COLO829 (cell line): ENCODE data around the gene CCL8.

Experiments used
- DNase-seq: peaks from one replicate; pipeline ENCODE4 v3.0.0; 2012; ENCODE audit warnings: low spot score

Gene CCL8

DNA sequence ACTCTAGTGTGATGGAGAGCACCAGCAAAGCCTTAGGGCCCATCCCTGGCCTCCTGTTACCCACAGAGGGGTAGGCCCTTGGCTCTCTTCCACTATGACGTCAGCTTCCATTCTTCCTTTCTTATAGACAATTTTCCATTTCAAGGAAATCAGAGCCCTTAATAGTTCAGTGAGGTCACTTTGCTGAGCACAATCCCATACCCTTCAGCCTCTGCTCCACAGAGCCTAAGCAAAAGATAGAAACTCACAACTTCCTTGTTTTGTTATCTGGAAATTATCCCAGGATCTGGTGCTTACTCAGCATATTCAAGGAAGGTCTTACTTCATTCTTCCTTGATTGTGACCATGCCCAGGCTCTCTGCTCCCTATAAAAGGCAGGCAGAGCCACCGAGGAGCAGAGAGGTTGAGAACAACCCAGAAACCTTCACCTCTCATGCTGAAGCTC lies at the start of gene CCL8:
CCL8 (plus strand) TSS at position 397 of the 445 bp plus-strand sequence. CDS start 67 bp downstream, outside the sequence.
- no peak for DNase-seq

DNA sequence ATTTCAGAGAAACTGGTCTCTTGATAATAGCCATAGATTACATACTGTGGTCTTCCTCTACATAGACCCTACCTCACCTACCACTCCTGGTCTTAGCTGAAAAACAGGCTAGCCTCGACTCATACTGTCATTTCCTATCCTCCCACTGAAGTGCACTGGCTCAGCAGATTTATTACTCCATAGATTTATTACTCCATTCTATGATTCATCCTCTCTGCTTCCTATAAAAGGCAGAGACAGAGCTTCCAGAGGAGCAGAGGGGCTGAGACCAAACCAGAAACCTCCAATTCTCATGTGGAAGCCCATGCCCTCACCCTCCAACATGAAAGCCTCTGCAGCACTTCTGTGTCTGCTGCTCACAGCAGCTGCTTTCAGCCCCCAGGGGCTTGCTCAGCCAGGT lies 49.3 kb upstream of the CCL8 start, which contains the start of gene CCL7:
CCL7 (plus strand) TSS at position 253 of the 400 bp plus-strand sequence; CDS start at position 323, 70 bp downstream.
- no peak for DNase-seq

DNA sequence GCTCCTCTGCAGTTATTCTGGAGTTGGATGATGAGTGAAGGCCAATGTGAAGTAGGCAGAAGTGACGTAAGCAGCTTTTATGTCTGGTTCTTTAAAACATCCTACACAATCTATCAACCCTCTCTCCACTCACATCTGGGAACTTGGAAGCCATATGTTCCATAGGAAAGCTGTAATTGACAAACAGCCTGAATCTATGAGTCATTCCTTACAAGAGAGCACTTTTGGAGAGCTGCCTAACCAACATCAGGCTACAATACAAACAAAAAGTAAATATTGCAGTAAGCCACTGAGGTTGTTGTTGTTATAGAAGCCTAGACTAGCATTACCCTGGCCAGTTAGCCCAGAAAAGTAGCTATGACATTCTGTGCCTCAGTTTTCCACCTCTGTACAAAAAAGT lies 43.4 kb upstream of the CCL8 start:
- no peak for DNase-seq

DNA sequence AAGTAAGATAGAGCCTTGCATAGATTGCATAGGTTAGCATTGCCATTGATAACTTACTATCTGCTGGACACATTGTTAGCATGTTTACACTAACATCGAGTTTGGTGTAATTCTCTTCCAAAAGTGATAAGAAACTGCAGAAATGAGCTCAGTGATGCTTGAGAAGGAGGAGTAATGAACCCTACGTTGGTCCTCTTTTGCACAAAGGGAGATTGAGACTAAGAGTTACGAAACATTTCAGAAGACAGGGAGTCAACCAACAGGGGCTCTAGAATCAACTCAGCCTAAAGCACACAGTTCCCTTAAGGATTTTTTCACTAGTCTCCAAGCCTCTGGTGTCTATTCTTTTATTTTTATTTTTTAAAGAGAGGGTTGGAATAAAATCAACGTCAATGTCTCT lies 42.4 kb upstream of the CCL8 start:
- DNase-seq: no peak

DNA sequence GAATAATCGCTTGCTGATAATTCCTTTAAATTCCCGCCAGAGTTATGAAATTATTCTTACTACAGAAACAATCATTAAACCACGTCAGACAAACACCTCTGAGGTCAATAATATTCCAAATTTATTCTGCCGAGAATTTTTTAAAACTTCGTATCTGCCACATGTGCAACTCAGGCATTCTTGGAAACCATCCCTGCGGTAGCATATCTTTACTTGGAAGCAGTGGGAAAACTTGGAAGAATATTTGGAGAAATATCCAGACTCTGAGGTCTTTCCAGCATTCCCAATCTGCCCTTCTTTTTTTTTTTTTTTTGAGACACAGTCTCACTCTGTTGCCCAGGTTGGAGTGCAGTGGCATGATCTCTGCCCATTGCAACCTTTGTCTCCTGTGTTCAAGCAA lies 35.7 kb upstream of the CCL8 start:
- DNase-seq: no peak

DNA sequence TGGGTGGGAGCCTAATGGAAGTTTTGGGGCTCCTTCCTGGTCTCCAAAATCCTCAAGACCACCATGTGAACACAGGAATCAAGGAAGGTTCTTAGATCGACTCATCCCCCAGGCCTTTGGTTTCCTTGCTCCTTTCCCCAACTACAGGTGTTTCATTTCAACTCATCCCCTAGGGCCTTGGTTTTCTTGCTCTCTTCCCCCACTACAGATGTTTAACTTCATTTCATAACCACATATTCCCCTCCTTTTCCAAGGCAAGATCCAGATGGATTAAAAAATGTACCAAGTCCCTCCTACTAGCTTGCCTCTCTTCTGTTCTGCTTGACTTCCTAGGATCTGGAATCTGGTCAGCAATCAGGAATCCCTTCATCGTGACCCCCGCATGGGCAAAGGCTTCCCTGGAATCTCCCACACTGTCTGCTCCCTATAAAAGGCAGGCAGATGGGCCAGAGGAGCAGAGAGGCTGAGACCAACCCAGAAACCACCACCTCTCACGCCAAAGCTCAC lies 33.9 kb upstream of the CCL8 start, which contains the start of gene CCL11:
CCL11 (plus strand) TSS at position 457 of the 507 bp plus-strand sequence. CDS start 67 bp downstream, outside the sequence.
- no peak for DNase-seq

DNA sequence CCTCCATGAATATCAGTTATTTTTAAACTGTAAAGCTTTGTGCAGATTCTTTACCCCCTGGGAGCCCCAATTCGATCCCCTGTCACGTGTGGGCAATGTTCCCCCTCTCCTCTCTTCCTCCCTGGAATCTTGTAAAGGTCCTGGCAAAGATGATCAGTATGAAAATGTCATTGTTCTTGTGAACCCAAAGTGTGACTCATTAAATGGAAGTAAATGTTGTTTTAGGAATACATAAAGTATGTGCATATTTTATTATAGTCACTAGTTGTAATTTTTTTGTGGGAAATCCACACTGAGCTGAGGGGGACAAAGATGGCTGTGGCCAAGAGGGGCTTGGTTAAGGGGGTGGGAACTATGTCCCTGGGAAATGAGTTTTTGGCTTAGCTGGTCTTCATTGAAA lies 31.4 kb upstream of the CCL8 start:
- no peak for DNase-seq

DNA sequence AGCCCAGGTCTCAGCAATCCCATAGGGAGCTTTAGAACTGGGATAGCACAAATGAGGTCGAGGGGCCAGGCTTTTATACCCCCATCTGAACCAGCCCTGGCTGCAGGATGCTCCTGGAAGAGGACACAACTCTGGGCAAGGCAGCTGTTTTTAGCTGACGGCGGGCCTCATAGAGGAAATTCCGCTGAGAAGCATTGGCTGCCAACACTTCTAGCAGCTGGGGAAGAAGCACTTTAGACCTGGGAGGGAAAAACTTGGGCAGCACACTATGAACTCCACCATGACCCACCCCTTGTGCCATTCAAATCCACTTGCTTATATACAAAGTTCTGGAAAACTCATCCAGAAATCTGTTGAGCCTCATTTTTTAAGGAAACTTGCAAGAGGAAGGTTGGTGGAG lies 28.6 kb upstream of the CCL8 start:
- no peak for DNase-seq

DNA sequence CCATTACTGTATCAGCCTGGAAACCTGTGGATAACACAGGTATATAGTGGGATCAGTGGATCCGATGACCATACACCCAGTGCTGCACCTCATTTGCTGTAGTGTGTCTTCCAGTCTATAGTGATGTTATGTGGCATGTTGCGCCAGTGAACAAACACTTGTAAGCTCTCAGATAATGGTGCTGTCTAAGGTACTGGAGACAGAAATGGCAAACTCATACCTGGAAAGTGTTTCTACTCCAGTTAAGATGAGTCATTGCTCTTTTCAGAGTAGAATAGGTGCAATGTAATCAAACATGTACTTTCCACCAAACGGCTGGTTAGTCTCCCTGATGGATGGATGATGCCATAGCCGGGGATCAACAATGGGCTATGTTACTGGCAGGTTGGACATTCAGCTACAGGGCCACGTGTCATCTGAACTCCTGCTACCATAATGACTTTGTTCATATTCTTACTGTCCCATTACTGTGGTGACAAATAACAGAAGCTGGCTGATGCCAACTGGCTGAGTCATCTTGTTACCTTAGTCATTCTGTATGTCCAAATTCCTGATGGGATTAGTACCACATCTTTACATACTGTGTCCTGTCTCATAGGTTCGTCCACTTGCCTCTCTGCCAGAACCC lies 27.4 kb upstream of the CCL8 start:
- no peak for DNase-seq

DNA sequence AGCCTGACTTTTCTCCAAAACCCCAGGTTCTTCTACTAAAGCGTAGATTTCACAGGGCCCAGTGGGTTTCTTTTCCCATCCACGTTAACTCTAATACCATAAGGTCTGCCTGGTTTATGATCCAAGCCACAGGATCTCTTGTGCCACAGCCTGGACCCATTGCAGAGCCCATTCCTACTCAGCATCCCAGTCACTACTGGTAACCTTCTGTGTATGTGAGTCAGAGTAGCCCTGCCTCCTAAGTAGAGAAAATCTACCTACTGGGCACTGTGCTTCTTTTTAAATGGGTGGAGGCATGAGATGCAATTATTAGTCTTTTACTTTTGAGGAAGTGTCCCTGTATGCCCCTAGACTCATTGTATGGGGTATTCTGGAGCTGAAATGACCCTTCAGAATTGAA lies 20.2 kb upstream of the CCL8 start:
- DNase-seq: no peak

DNA sequence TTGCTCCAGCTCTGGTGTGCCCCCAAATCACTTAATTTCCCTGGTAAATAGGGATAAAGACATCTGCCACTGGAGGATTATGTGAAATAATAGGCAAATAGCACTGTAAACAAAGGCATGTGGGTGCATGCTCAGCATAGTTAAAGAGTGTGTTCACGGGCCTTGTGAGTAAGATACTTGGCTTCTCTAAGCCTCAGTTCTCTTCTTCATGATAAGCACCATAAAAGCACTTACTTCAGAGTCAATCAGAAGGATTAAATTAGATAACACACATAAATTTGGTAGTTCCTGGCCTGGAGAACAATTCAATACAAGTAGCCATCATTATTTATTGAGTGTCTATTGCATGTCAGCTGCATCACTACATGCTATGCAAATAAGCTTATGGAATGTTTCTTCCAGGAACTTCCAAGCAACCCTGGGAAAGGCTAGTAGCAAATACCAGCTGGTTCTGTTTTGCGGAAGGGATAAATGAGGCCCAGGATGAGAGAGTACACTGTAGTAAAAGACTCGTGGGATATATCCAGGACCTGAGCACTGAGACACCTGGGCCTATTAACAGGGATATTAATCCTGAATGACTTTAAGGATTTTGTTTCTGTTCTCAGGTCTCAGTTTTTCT lies 19.2 kb upstream of the CCL8 start:
- DNase-seq: no peak

DNA sequence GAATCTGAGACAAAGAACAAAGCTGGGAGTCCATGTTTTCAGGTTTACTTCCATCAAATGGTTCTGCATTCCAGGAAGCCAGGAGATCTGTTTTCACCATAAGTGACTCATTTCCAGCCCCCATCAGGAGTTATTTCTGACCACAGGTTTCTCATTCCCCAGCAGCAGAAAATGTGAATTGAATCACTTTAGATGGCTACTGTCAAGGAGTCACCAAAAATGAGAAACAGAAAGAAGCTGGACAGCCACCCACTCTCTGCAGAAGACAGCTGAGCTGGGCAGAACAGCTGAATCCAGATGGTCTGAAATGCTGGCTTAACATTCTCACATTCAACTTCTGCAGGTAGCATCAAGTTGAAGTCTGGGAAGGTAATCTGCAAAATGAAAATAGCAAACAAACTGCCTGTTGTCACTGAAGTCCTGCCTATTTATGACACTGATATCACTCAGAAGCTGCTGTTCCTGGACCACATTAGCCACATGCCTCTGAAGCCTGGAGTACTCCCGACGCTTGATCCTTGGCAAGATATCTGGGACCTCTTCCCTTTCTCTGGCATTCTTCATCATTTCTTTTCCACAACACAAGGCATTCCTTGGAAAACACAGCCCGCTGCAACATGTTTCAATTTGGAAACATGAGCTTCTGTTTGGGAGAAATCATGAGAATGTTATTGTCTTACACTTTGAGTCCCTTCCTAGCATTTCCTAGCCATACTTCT lies 18.4 kb upstream of the CCL8 start:
- DNase-seq: no peak

DNA sequence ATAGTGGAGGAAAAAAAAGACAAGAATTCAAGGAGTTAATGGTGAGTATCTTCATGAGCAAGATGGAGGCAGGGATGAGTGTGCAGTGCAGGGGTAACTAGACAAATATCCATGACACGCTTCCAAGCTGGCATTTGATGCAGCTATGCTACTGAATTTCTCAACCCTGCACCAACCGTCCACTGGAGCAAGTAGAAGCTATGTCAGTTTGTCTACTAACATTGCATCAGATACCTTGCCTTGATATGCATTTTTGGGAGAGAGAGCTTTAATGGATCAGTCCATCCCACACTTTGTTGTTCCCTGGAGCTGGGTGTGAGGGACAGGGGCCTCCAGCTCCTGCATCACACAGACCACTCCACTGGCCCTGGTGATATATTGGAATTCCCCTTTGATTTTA lies 17.2 kb upstream of the CCL8 start:
- DNase-seq: no peak

DNA sequence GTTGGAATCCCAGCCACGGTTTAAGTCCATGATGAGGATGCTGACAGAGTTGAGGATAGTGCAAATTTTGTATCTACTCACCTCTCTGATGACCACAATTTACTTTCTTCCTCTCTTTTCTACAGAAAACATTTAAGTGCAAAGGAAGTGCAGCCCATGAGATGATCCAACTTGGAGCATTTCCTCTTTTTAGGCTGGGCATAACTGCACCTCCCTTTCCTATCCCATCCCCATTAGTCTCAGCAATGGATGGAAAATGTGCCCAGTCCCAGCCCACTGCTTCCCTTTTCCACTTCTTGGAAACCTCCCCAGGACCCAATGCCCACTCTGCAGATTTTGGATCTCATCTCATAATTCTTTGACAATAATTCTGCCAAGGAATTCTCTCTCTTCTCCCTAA lies 16.6 kb upstream of the CCL8 start:
- DNase-seq: no peak

DNA sequence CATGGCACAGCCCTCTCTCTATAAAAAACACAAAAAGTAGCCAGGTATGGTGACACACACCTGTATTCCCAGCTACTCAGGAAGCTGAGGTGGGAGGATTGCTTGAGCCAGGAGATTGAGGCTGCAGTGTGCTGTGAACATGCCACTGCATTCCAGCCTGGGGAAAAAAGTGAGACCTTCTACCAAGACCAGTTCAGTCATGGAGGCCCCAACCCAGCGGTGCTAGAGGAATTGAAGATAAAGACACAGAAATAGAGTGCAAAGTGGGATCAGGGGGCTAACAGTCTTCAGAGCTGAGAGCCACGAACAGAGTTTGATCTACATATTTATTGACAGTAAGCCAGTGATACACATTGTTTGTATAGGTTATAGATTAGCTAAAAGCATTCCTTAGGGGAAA lies 15.6 kb upstream of the CCL8 start:
- DNase-seq: no peak

DNA sequence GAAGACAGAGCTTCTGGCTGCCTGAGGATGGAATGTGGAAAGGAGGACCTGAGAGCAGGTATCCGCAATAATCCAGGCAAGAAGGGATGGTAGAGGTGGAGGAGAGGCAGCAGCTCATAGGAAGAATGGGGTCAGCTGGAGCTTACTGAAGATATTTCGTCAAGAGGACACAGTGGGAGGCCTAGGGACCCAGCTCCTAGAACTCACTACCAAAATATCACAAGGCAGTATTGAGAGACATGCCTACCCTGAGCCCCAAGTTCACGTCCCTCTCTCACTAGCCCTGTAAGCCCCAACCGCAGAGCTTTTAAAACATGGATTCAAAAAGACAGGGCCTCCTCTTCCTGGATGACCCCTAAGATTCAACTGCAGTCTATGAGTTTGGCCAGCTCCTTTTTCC lies 14.2 kb upstream of the CCL8 start:
- DNase-seq: no peak

DNA sequence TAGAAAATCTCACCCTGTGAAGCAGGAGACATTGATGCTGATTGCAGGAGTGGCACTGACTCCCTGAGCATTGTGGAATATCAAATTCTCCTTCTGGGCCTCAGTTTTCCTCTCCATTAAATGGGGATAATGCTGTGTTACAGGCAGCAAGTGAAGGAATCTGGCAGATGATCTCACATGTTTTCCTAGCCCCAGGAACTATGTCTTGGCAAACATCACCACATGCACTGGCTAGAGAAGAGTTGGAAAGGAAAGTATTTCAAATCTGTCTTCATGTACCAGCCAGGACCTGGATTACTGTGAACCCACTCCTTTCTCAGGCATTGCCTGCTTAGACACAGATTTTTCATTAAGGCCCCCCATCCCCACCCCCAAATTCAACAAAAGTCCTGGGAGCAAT lies 13.6 kb upstream of the CCL8 start:
- no peak for DNase-seq

DNA sequence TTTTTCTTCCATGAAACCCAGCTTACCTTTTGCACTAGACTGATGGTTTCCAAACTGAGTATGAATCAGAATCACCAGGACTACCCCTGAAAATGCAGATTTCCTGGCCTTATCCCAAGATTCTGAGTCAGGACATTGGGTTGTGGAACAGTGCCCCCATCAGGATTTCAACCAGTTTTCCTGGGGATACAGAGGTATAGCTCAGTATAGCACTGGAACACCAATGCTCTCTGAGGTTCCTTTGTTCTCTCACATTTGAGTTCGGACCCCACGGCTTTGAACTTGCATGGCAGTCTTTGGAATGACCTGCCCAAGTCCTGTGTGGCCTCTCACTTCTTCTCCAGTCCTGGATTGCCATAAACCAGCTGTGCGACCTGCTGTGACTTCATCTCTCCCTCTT lies 12.8 kb upstream of the CCL8 start:
- peak; percentile 72 for DNase-seq

DNA sequence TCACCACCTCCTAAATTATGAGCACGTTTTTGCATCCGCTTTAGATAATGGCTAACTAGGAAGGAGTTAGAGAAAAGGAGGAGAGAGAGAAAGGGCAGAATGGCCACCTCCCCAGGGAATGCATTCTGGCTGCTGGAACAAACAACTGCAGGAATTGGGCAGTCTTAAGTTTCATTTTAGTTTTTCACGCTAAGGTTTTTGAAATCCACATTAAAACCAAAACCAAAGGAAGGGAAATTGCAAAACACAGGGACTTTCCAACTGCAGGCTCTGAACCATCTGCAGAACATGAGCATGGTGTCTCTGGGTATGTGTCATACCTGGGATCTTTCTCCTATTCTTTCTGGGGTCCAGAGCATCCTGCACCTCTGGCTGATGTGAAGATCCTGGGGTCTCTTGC lies 12.1 kb upstream of the CCL8 start:
- no peak for DNase-seq

DNA sequence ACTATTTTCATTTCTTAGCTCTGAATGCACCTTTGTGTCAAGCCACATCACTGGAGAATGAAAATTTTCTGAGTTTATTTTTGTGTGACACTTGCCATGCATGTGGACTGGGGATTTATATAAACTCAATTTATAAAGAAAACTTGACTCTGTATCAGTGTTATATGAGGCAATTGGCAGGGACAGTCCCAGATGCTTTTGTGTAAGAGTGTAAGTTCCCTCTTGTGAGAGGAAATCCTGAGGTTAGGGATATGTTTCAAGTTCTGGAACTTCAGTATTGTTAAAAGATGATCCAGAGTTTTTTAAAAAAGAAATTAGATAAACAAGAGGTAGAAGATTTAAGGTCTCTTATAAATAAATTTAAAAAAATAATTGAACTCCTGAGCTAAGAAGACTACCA lies 10.9 kb upstream of the CCL8 start:
- DNase-seq: no peak

DNA sequence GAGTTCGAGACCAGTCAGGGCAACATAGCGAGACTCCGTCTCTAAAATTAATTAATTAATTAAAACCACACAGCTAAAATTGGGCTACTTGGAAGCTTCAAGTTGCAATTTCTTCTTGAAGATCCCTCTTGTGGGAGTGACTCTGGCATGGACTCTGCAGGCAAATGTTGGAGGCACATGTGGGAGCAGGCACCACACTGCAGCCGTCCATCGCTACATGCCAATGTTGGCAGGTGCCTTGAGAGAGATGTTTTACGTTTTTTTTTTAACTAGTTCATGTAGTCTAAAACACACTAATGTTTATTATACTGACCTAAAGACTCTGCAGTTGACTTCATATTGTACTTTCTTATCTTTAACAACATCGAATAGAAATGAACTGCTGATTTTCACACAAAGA lies 7.9 kb upstream of the CCL8 start:
- DNase-seq: no peak

DNA sequence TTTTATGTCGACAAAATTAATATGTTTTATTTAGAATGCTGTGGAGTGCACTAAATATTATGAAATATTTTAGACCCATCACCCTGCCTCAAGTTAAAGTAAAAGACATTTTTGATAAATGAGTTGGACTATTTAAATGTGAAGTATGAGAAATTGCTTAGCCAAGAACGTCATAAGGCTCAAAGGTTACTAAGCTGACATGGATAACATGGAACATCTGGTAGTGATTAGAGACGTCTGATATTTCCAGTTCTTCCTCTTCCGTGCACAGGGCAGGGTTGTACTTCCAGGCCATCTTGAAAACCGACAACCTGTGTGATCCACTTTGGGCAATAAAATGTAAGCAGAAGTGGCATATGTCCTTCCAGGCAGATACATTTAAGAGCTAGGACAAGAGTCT lies 7.2 kb upstream of the CCL8 start:
- DNase-seq: no peak

DNA sequence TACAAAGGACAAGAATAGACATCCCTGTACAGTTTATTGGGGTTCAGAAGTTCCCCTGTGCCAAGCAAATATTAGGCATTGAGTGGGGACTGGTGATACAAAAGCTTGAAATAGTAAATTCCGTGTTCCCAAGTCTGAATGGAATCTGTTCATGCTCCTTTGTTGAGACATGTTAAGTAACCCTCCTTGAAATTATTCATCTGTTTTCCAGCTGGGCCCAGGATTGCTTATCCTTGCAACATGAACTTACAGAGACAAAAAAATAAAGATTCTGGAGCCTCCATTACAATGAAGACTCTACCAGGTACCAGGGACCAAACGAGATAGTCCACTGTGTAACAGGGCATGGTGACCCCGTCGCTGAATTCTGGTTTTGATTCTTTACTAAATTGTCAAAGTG lies 6.1 kb upstream of the CCL8 start:
- no peak for DNase-seq
